CD4-positive, alpha-beta T cell treated with Interleukin-4 for 1 hour (primary cell): ENCODE results near the gene TTLL1.
"Not testable (repeated sequence)": the region's sequence is repeated elsewhere in the genome, so short reads cannot be mapped to it uniquely, and the experiment has no call there.

ENCODE experiments used
- DNase-seq, 2 donors: peaks; one replicate each; pipeline ENCODE4 v3.0.0-alpha.2; 2020 to 2022

TTLL1 gene

GRCh38 chr22:43109921-43110443 lies 20.8 kb upstream of the TTLL1 start:
- DNase-seq, result no peak

GRCh38 chr22:43109511-43109910 lies 20.3 kb upstream of the TTLL1 start:
- no peak for DNase-seq

GRCh38 chr22:43106302-43106701 lies 17.1 kb upstream of the TTLL1 start:
- DNase-seq, result no peak

- not testable (repeated sequence) for DNase-seq
Observed at GRCh38 chr22:43104950-43105349, 15.8 kb upstream of the TTLL1 start.

GRCh38 chr22:43104056-43104625 lies 14.9 kb upstream of the TTLL1 start:
- peak in 1 of 2 donors; percentile 21 for DNase-seq

- DNase-seq, result no peak
Observed at GRCh38 chr22:43101306-43101705, 12.1 kb upstream of the TTLL1 start.

- no peak for DNase-seq
Observed at GRCh38 chr22:43100225-43100624, 11.0 kb upstream of the TTLL1 start.

GRCh38 chr22:43099095-43099494 lies 9.9 kb upstream of the TTLL1 start:
- DNase-seq, result no peak

GRCh38 chr22:43098356-43098755 lies 9.2 kb upstream of the TTLL1 start:
- DNase-seq, result no peak

GRCh38 chr22:43096420-43096819 lies 7.2 kb upstream of the TTLL1 start:
- no peak for DNase-seq

GRCh38 chr22:43094551-43094950 lies 5.4 kb upstream of the TTLL1 start:
- DNase-seq, result no peak

- DNase-seq, result peak in 1 of 2 donors; percentile 61
Observed at GRCh38 chr22:43094085-43094484, 4.9 kb upstream of the TTLL1 start.

- no peak for DNase-seq
Observed at GRCh38 chr22:43092085-43092484, 2.9 kb upstream of the TTLL1 start.

- peak; percentile 49 to 64 for DNase-seq
Observed at GRCh38 chr22:43090130-43090789, 1.1 kb upstream of the TTLL1 start.

- DNase-seq, result no peak
Observed at GRCh38 chr22:43088627-43088983, 586 bp downstream of the TTLL1 start.

GRCh38 chr22:43085658-43086606 lies 3.3 kb downstream of the TTLL1 start:
- peak; percentile 23 to 56 for DNase-seq

GRCh38 chr22:43081968-43082367 lies 7.2 kb downstream of the TTLL1 start:
- DNase-seq, result no peak

- no peak for DNase-seq
Observed at GRCh38 chr22:43080616-43081015, 8.6 kb downstream of the TTLL1 start.

- no peak for DNase-seq
Observed at GRCh38 chr22:43079742-43080141, 9.4 kb downstream of the TTLL1 start.

GRCh38 chr22:43078522-43078921 lies 10.7 kb downstream of the TTLL1 start:
- DNase-seq, result no peak

GRCh38 chr22:43077121-43077877 lies 11.9 kb downstream of the TTLL1 start:
- DNase-seq, result no peak

GRCh38 chr22:43066844-43067385 lies 22.3 kb downstream of the TTLL1 start:
- no peak for DNase-seq

- no peak for DNase-seq
Observed at GRCh38 chr22:43066134-43066533, 23.1 kb downstream of the TTLL1 start.
